Brain microvascular endothelial cell (primary cell): ENCODE results near the gene LAMA3.

Experiments used
- DNase-seq: peaks from one replicate; pipeline ENCODE4 v3.0.0-alpha.2; 2020
- H3K27ac ChIP-seq: fragments of 250-450 bp; sonication (Bioruptor Pico); 2 replicates; pipeline ENCODE4 v1.5.1; 2020; ENCODE audit warnings: mild to moderate bottlenecking, moderate library complexity
- H3K27me3 ChIP-seq: fragments of 250-450 bp; sonication (Bioruptor Pico); replicated peaks from 2 replicates; pipeline ENCODE4 v1.5.1; 2020; ENCODE audit warnings: mild to moderate bottlenecking
- H3K36me3 ChIP-seq: fragments of 250-450 bp; sonication (Bioruptor Pico); replicated peaks from 2 replicates; pipeline ENCODE4 v1.5.1; 2020; ENCODE audit warnings: mild to moderate bottlenecking
- H3K4me3 ChIP-seq: 2 replicates; pipeline ENCODE4 v1.5.1; 2011; ENCODE audit warnings: low read depth, mild to moderate bottlenecking, control low read depth, low read length, moderate library complexity
- in situ Hi-C: cut with HindIII; loops from 2 replicates; pipeline ENCODE4 v1.10.0; 2017; ENCODE audit warnings: low sequenced_read_pairs, low pct_ligation_motif_present
- TF ChIP-seq, protein P1 (sequence below): IDR thresholded peaks from 2 replicates; pipeline ENCODE4 v1.5.1; 2011; ENCODE audit warnings: low read depth, mild to moderate bottlenecking, moderate library complexity, low read length, control low read depth, inconsistent platforms; ENCODE audit errors: missing control alignments

The LAMA3 gene

DNA sequence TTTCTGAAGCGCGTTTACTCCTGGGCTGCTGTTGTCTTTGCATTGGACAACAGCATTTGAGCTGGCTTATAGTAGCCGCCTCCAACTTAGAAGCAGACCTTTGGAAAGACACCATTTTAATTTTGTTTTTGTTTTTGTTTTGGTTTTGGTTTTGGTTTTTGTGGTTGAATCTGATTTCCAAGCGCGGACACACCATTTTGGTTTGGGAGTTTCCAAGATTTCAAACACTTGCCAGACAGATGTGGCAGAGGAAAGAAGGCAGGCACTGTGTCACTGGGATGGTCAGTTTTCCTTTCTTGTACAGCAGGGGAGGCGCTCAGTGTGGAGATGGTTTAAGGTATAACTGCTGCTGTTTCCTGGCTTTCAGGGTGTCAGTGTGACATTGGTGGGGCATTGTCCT, 126.8 kb downstream of the LAMA3 start:
- TF ChIP-seq, protein P1, sequence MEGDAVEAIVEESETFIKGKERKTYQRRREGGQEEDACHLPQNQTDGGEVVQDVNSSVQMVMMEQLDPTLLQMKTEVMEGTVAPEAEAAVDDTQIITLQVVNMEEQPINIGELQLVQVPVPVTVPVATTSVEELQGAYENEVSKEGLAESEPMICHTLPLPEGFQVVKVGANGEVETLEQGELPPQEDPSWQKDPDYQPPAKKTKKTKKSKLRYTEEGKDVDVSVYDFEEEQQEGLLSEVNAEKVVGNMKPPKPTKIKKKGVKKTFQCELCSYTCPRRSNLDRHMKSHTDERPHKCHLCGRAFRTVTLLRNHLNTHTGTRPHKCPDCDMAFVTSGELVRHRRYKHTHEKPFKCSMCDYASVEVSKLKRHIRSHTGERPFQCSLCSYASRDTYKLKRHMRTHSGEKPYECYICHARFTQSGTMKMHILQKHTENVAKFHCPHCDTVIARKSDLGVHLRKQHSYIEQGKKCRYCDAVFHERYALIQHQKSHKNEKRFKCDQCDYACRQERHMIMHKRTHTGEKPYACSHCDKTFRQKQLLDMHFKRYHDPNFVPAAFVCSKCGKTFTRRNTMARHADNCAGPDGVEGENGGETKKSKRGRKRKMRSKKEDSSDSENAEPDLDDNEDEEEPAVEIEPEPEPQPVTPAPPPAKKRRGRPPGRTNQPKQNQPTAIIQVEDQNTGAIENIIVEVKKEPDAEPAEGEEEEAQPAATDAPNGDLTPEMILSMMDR: no peak
- H3K36me3 ChIP-seq: no peaks in the 10 kb centered on the region
- no peak overlapping the region for H3K4me3 ChIP-seq
- H3K27ac ChIP-seq: no peak overlapping the region
- H3K27me3 ChIP-seq: no peaks in the 10 kb centered on the region
- in situ Hi-C loops: no loop called here
- DNase-seq: no peak

DNA sequence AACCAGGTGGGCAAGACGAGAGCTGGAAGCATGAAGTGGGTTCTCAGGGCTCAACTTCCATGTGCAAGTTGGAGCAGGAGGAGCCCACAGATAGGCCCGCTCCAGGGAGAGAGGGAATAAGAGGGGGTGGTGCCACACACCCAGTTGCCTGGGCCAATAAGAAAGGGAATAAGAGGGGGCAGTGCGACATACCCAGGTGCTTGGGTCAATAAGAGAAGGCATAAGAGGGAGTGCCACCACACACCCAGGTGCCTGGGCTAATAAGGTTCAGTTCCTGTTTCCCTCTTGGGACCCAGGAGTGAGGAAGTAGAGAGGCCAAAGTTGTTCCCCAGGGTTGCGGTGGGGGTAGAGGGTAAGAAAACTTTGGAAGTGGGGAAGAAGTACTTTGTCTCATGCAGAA, 127.5 kb downstream of the LAMA3 start:
- no peak for DNase-seq
- TF ChIP-seq, protein P1: no peak
- Histone ChIP-seq H3K4me3 (no peak overlapping the region), H3K27me3 (no peaks in the 10 kb centered on the region), H3K27ac (no peak overlapping the region), H3K36me3 (no peaks in the 10 kb centered on the region)
- in situ Hi-C loops: no loop called here

DNA sequence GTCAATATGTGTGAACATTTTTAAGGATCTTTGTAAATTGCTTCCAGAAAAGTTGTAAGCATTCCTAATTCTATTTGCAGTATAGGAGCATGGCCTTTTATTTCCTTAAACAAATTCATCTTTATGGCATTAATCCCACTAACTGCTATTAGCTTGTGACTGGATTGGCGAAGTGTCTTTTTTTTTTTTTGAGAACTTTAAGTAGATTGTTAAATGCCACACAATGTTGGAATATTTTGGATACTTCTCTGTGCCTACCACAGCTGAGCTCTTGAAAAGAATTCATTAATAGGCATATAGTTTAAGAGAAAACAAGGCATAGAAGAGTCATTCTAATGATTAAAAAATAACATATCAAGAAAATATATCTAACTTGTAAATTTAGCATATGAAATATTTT, 129.7 kb downstream of the LAMA3 start:
- Histone ChIP-seq H3K36me3 (no peaks in the 10 kb centered on the region), H3K27me3 (no peaks in the 10 kb centered on the region), H3K4me3 (no peak overlapping the region), H3K27ac (no peak overlapping the region)
- in situ Hi-C loops: no loop called here
- DNase-seq: no peak
- TF ChIP-seq, protein P1: no peak

DNA sequence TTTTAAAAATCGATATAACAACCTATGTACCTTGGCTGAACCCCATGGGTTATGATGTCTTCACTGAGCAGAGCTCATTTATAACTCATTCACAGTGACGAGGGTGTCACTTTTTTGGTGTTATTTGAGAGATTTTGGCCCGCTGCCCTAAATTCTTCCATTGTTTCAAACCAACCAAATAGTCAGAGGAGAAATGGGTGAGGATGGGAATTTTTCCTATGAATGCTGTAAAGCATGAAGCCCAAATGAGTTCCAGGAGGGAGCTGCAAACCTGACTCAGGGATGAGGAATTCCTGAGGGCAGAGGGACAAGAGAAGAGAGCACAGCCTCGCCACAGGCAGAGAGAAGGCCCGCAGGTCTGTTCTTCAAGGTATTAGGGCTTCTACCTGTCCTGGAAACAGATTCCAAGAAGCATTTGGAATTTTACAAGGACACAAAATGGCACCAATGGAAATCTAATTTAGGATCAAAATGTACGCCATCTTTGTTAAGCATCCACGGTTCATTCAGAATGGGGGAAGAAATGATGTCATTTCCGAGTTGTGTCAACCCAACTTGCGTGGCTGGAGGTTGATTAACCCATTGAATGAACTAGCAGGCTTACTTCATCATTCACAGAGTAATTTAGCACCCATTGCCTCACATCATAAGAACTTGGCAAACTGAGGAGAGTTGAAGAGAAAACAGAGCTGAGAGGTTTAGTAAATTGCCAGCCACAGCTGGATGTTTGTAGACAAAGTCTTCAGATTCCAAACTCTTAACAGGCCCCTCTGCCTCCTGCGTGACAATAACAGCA, 133.5 kb downstream of the LAMA3 start:
- in situ Hi-C loops: no loop called here
- TF ChIP-seq, protein P1: no peak
- DNase-seq: no peak
- no peak overlapping the region for H3K27ac ChIP-seq
- no peaks in the 10 kb centered on the region for H3K36me3 ChIP-seq
- no peaks in the 10 kb centered on the region for H3K27me3 ChIP-seq
- H3K4me3 ChIP-seq: no peak overlapping the region

DNA sequence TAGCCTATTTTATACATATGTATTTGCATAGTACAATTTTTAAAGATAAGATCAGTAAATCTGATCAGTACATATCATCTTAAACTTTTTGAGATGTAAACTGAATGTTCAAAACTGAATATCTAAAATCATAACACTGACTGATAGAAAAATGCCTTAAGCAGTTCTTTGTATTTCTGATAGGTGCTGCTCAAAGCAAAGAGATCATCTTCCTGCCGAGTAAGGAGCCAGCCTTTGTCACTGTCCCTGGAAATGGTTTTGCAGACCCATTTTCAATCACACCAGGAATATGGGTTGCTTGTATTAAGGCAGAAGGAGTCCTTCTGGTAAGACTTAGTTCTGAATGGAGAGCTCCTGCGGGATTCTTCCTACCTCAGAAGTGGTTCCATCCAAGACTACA, 135.0 kb downstream of the LAMA3 start:
- H3K27me3 ChIP-seq: no peaks in the 10 kb centered on the region
- TF ChIP-seq, protein P1: peak; percentile 25
- no peak overlapping the region for H3K4me3 ChIP-seq
- no peak overlapping the region for H3K27ac ChIP-seq
- DNase-seq: no peak
- H3K36me3 ChIP-seq: no peaks in the 10 kb centered on the region
- in situ Hi-C loops: no loop called here

DNA sequence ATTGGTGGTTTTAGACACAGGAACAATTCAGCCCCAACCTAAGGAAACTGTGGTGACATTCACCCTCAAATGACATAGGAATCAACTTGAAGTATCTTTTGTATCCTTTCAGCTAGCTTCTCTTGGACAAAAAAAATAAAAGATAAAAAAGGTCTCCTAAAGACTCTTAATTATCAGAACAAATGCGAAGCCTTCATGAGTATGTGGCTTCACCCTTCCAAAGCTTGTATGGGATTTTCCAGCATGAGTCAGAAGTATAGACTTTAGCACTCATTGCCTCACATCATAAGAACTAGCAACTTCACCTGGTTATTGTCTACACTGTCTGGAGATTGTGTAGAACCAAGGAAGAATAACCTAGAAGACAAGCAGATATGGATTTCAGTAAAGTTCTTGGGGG, 135.4 kb downstream of the LAMA3 start:
- Histone ChIP-seq H3K27me3 (no peaks in the 10 kb centered on the region), H3K27ac (no peak overlapping the region), H3K4me3 (no peak overlapping the region), H3K36me3 (no peaks in the 10 kb centered on the region)
- no peak for DNase-seq
- TF ChIP-seq, protein P1: no peak
- in situ Hi-C loops: no loop called here
